Measurements from ENCODE around the gene CTRL. TPM values are rescaled to one million over a fixed set of nuclear protein-coding genes. Genes with fewer than 3 reads are reported as not detected.

Gene CTRL
- total RNA-seq, 1 donor from 2014 or later, result 3.2 TPM

DNA sequence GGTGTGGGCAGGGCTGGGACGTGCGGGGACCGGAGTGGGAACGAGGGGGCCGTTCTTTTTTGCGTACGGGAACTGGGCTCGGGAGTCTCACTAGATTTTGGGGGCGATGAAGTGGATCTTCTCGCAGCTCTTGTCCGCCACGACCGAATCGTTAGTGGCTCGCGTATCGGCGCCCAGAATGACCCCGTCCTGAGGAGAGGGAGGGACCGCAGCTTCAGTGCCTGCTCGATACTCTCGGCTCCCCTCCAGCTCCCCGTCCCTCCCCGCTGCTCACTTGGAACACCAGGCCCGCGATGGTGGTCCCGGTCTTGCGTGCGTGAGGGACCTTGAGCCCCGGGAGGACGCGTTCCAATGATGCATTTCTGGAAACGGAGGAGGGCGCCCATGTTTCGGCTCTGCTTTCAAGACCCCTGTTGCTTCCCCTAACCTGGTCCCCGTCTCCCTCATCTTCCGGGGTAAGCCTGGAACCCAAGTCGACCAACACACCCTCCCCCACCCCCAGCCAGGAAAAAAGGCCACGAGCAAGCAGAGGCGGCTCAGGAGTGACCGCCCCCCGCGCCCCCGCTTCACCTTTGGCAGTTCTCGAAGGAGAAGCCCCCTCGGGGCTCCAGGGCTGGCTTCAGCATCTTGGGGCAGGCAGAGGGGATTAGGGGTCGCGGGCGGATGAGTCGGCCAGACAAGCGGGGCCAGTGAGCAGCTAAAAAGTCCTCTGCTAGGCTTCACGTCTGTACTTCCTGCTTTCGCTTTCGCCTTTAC, 4.6 kb upstream of the CTRL start, which contains the start of gene PSMB10:
PSMB10 (minus strand) TSS at position 727 of the 756 bp plus-strand sequence; CDS start at position 626, 101 bp downstream.
- Histone ChIP-seq H3K9me3 (no peaks in the 10 kb centered on the region), H3K4me3 (peak within 1 kb of the TSS; percentile 82 to 97), H3K27me3 (no peaks in the 10 kb centered on the region), H3K27ac (peak within 1 kb of the TSS; percentile 95), H3K4me1 (peaks cover 38% of the 10 kb centered on the region), H3K36me3 (peaks cover 0 to 6% of the 10 kb centered on the region in 2 donors)
- intact Hi-C loops (cut with DNase I), result loop anchor here (5.0 kb wide), 1 partner anchor 44 kb away; the partner anchor contains the start of gene PSKH1
- peak in 1 of 2 donors; percentile 67 for TF ChIP-seq POLR2AphosphoS5 (IDR thresholded peaks at IDR 0.05; ENCODE audit: insufficient read depth in 1 of 2, low read depth in 1 of 2)
- TF ChIP-seq, protein P1, sequence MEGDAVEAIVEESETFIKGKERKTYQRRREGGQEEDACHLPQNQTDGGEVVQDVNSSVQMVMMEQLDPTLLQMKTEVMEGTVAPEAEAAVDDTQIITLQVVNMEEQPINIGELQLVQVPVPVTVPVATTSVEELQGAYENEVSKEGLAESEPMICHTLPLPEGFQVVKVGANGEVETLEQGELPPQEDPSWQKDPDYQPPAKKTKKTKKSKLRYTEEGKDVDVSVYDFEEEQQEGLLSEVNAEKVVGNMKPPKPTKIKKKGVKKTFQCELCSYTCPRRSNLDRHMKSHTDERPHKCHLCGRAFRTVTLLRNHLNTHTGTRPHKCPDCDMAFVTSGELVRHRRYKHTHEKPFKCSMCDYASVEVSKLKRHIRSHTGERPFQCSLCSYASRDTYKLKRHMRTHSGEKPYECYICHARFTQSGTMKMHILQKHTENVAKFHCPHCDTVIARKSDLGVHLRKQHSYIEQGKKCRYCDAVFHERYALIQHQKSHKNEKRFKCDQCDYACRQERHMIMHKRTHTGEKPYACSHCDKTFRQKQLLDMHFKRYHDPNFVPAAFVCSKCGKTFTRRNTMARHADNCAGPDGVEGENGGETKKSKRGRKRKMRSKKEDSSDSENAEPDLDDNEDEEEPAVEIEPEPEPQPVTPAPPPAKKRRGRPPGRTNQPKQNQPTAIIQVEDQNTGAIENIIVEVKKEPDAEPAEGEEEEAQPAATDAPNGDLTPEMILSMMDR (IDR thresholded peaks at IDR 0.05), result no peak
- no peak for DNase-seq (ENCODE audit: extremely low spot score in 2 of 2)

DNA sequence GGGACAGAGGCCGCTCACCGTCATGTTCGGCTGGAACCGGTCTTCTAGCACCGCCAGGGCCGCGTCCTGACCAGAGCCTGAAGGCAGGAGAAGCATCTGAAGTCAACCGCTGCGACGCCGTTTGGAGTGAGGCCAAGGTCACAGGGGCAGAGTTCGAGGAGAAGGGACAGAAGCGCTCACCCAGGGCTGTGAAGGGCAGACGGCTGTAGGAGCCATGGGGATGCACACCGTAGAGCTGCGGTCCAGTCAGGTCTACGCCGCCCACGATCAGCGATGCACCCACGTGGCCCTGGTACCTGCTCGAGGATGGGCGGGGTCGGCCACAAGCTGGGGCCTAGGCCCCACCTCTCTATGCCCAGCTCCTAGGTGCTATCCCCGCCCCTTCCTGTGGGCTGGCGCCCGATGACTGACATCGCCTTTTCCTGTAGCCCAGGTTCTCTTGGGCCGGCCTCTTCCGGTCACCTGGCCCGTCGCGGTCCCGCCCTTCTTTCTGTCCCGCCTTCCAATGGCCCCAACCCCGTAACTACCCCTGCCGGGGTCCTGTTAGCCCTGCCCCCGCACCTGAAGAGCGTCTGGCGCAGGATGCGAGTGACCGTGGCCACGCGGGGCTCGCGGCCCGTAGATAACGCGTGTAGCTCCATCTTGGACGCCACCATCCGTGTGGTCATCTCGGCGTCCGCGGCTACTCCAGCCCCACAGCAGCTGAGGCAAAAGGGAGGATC, 3.9 kb upstream of the CTRL start:
- peak in 1 of 2 donors; percentile 97 for DNase-seq (ENCODE audit: extremely low spot score in 2 of 2)
- H3K4me3 ChIP-seq, result peak overlapping the region; percentile 82 to 97
- H3K4me1 ChIP-seq, result peaks cover 38% of the 10 kb centered on the region
- TF ChIP-seq, protein P1 (IDR thresholded peaks at IDR 0.05), result no peak
- TF ChIP-seq POLR2A (IDR thresholded peaks at IDR 0.05) (peak in 1 of 2 donors; percentile 55), POLR2AphosphoS5 (IDR thresholded peaks at IDR 0.05; ENCODE audit: insufficient read depth in 1 of 2, low read depth in 1 of 2) (peak; percentile 95 to 97)
- intact Hi-C loops (cut with DNase I), result loop anchor here (5.0 kb wide), 1 partner anchor 43 kb away; the partner anchor contains the start of gene PSKH1
- peak overlapping the region; percentile 95 for H3K27ac ChIP-seq
- peaks cover 0 to 6% of the 10 kb centered on the region in 2 donors for H3K36me3 ChIP-seq
- H3K27me3 ChIP-seq, result no peaks in the 10 kb centered on the region
- no peaks in the 10 kb centered on the region for H3K9me3 ChIP-seq

DNA sequence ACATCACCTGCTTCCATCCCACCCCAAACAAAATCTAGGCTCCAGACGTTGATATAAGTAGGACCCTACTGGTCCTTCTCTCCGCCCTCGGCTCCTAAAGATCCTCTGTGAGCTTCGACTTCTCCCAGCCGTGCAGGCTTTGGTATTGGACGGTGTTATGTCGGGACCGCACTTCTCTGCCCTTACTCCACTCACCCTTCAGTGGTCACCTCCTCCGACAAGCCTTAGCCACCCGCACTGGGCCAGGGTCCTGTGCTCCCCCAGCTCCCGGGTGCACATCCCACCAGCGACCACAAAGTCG, 3.4 kb upstream of the CTRL start:
- peaks cover 36% of the 10 kb centered on the region for H3K4me1 ChIP-seq
- no peaks in the 10 kb centered on the region for H3K27me3 ChIP-seq
- intact Hi-C loops (cut with DNase I), result loop anchor here (5.0 kb wide), 1 partner anchor 43 kb away; the partner anchor contains the start of gene PSKH1
- no peaks in the 10 kb centered on the region for H3K9me3 ChIP-seq
- peak overlapping the region; percentile 82 to 97 for H3K4me3 ChIP-seq
- TF ChIP-seq POLR2AphosphoS5 (IDR thresholded peaks at IDR 0.05; ENCODE audit: insufficient read depth in 1 of 2, low read depth in 1 of 2) (no peak), POLR2A (IDR thresholded peaks at IDR 0.05) (no peak)
- TF ChIP-seq, protein P1 (IDR thresholded peaks at IDR 0.05), result no peak
- peak overlapping the region; percentile 95 for H3K27ac ChIP-seq
- peaks cover 0 to 10% of the 10 kb centered on the region in 2 donors for H3K36me3 ChIP-seq
- DNase-seq (ENCODE audit: extremely low spot score in 2 of 2), result no peak

DNA sequence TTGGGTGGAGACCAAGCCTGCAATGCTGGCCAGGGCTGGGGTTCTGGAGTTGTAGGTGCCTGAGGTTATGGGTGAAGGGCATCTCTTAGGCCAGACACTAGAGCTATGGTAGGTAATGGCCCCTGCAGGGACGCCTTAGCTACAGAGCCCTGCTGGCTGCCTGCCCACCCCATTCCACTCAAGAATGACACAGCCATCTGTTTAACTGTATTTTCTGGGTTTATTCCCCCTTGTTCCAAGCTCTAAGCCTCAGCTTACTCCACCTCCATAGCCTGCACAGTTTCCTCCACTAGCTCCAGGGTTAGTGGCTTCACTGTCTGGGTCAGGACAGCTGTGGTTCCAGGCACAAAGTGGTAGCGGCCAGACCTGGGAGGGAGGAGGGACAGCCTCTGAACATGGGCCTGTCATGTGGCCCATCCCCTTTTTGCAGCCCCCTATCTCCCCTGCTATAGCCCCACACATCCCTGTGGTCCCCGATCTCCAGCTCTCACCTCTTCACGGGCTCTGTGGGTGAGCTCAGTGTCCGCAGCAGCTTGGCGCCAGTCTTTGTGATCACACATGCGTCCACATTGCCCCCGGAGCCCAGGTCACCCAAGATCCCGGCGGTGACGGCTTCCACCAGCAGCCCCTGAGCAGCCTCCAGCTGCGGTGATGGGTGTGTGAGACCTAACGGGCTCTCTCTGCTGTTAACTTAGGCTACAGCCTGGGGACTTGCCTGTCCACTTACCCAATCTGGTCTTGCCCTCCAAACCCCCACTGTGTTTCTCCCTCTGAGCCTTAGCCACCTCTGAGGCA, 2.8 kb upstream of the CTRL start:
- no peak for DNase-seq (ENCODE audit: extremely low spot score in 2 of 2)
- H3K9me3 ChIP-seq, result no peaks in the 10 kb centered on the region
- peak overlapping the region; percentile 95 for H3K27ac ChIP-seq
- intact Hi-C loops (cut with DNase I), result loop anchor here (5.0 kb wide), 2 partner anchors 42 to 117 kb away; partner anchors contain the start of gene PSKH1
- H3K27me3 ChIP-seq, result no peaks in the 10 kb centered on the region
- peaks cover 31% of the 10 kb centered on the region for H3K4me1 ChIP-seq
- H3K36me3 ChIP-seq, result peaks cover 0 to 7% of the 10 kb centered on the region in 2 donors
- TF ChIP-seq POLR2A (IDR thresholded peaks at IDR 0.05), result no peak
- TF ChIP-seq POLR2AphosphoS5 (IDR thresholded peaks at IDR 0.05; ENCODE audit: insufficient read depth in 1 of 2, low read depth in 1 of 2), result no peak
- TF ChIP-seq, protein P1 (IDR thresholded peaks at IDR 0.05), result no peak
- H3K4me3 ChIP-seq, result peak overlapping the region; percentile 82 to 97

Measured in vagina (tissue), 2 donors.